ENCODE data around the gene PRSS16.

DNA sequence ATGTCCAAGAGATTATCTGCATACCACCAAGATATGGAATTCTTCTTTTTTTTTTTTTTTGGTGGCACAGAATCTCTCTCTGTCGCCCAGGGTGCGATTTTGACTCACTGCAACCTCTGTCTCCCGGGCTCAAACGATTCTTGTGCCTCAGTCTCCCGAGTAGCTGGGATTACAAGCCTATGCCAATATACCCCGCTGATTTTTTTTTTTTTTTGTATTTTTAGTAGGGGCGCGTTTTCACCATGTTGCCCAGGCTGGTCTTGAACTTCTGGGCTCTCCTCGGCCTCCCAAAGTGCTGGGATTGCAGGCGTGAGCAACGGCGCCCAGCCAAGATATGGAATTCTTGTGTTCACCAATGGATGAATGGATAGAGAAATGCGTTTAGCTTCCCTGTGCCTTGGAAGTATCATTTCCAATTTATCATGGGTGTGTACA is 33.6 kb downstream of the PRSS16 start:
- TF ChIP-seq, protein P1, sequence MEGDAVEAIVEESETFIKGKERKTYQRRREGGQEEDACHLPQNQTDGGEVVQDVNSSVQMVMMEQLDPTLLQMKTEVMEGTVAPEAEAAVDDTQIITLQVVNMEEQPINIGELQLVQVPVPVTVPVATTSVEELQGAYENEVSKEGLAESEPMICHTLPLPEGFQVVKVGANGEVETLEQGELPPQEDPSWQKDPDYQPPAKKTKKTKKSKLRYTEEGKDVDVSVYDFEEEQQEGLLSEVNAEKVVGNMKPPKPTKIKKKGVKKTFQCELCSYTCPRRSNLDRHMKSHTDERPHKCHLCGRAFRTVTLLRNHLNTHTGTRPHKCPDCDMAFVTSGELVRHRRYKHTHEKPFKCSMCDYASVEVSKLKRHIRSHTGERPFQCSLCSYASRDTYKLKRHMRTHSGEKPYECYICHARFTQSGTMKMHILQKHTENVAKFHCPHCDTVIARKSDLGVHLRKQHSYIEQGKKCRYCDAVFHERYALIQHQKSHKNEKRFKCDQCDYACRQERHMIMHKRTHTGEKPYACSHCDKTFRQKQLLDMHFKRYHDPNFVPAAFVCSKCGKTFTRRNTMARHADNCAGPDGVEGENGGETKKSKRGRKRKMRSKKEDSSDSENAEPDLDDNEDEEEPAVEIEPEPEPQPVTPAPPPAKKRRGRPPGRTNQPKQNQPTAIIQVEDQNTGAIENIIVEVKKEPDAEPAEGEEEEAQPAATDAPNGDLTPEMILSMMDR (IDR thresholded peaks at IDR 0.05; ENCODE audit: low read depth, low read length), result no peak
- TF ChIP-seq EZH2phosphoT487 (IDR thresholded peaks at IDR 0.05; ENCODE audit: low read depth), result no peak
